GM12872 (cell line): ENCODE results near the gene OLFML2B.

ENCODE experiments used
- TF ChIP-seq, protein P1 (sequence below): IDR thresholded peaks from 3 replicates; pipeline ENCODE4 v1.5.1; 2011; ENCODE audit warnings: low read depth, mild to moderate bottlenecking, low read length, moderate library complexity; ENCODE audit not compliant: insufficient read depth

The OLFML2B gene

GRCh38 chr1:161941726-161942436 lies 81.8 kb downstream of the OLFML2B start:
- TF ChIP-seq, protein P1, sequence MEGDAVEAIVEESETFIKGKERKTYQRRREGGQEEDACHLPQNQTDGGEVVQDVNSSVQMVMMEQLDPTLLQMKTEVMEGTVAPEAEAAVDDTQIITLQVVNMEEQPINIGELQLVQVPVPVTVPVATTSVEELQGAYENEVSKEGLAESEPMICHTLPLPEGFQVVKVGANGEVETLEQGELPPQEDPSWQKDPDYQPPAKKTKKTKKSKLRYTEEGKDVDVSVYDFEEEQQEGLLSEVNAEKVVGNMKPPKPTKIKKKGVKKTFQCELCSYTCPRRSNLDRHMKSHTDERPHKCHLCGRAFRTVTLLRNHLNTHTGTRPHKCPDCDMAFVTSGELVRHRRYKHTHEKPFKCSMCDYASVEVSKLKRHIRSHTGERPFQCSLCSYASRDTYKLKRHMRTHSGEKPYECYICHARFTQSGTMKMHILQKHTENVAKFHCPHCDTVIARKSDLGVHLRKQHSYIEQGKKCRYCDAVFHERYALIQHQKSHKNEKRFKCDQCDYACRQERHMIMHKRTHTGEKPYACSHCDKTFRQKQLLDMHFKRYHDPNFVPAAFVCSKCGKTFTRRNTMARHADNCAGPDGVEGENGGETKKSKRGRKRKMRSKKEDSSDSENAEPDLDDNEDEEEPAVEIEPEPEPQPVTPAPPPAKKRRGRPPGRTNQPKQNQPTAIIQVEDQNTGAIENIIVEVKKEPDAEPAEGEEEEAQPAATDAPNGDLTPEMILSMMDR: no peak

DNA sequence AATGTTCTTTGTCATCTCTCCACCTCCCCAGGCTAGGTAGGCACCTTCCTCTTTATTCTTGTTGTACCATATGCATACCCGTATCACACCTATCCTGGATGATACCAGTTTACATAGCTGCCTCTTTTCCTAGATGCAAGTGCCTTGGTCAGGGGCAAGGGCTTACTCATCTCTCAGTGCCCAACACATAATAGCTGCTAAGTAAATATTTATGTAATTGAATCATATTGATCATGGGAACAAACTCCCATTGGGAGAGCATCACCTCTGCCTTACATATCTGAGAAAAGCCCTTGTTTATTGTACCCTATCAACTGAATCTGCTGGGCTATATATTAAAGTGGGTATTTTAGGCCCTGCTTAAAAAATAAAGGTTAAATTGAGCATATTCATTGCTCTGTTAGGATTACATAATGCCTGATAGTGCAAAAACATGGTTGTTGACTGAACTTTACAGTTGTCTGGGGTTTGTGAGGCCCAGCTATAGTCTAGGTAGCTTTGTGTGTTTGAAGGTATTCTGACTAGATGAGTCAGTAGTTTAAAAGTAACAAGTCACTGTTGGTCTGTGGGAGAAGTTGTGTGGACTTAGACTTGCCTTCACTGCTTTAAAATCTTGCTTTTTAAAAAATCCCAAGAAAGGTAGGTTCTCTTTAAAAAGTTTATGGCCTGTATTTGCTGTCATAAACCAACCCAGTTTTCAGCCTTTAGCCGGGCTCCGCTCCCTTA lies 82.6 kb downstream of the OLFML2B start:
- TF ChIP-seq, protein P1: no peak

GRCh38 chr1:161936786-161937185 lies 86.9 kb downstream of the OLFML2B start:
- TF ChIP-seq, protein P1: no peak

DNA sequence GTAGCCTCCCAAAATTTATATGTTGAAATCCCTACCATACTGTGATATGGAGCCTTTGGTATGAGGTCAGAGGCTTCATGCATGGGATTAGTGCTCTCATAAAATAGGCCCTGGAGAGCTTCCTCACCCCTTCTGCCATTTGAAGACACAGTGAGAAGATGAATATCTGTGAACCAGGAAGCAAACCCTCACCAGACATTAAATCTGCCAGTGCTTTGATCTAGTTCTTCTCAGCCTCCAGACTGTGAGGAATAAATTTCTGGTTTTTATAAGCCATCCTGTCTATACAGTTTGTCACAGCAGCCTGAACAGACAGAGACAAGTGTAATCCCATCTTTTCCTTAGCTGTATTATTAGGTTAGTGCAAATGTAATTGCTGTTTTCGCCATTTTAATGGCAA lies 88.4 kb downstream of the OLFML2B start:
- TF ChIP-seq, protein P1: no peak

DNA sequence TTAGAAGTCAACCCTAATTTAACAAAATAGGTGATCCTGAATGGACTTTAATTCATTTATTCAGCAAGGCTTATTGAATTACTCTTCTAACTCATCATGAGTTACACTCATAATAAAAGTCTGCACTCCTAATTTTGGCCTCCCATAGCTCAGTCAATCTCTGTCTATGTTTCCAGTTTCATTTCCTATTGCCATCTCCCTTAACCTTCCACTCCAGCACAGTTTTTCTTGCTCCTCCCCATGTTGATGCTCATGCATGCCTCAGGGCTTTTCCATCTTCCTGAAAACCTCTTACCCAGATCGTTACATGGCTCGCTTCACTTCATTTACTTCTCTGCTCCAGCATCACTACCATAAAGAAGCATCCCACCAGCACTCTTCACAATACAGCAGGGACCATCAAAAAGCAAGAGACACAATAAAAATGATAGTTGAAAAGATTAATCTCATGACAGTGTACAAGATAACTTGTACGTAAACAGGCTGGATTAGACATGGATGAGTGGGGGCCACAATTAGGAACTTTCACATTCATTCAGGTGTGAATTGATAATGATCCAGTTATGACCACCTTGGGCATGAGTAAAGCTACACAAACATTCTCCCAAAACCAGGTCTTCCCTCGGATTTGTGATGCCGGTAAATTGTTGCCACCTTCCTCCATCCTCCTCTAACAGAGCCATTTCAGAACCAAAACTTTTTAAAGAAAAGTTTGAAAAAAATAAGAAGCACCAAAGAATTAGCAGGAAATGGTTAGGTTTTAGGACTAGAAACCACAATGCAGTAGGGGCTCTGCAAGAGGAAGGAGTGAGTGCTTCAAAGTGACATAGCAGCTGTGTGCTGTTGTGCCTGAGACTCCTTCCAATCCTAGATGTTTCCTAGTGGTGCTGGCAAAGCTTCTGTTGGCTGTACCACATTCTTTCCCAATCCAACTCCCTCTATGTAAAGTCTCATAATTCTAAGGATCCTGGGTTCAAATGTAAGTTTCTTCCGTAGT lies 89.8 kb downstream of the OLFML2B start:
- TF ChIP-seq, protein P1: no peak
